ENCODE measurements around the gene ECD.

- TF ChIP-seq POLR2AphosphoS5 (IDR thresholded peaks at IDR 0.05; ENCODE audit: borderline replicate concordance, low read depth, low read length): no peak
- TF ChIP-seq EZH2 (IDR thresholded peaks at IDR 0.05): no peak
- TF ChIP-seq FOXP2 (optimal IDR thresholded peaks at IDR 0.05; ENCODE audit: control extremely low read depth, extremely low read length, insufficient read depth): no peak
These were observed 15.8 kb downstream of the ECD start for GRCh38 chr10:73152009-73152408.

All from SK-N-MC (cell line).